Measurements from ENCODE around the gene MLPH. TPM values are rescaled to one million over a fixed set of nuclear protein-coding genes. Genes with fewer than 3 reads are reported as not detected.

MLPH gene
- total and polyA plus RNA-seq, 2 of the 13 experiments (the other 11 are each of a cell fraction or from before 2014, with no cell fraction given), result 0.12 TPM; not detected in 1

DNA sequence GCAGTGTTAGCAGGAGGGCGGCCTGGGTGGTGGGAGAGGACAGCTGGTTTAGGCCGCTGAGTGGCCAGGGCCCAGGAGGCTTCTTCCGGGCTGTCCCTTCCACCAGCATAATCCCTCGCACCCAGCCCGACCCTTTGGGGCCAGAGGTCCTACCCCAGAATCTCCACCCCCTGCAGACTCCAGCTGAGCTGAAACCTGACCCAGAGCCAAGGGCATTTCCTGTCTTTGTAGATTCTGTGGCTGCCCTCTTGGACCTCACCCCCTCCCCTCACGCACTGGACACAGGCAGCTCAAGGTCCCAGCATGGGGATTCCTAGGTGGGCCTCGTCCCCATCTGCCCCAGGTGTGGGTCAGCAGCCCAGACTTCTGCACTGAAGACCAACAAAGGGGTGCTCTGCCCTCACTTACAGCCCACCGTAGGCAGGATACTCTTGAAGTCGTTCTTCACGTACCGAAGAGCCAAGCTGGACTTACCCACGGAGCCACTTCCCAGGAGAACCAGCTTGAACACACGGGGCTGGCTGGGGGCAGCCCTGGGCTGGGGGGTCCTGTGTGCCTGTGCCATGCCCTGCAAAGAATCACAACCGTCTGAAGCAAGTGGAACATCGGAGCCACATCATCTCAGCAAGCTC is 98.7 kb downstream of the MLPH start (continued):
- peak; percentile 96 for TF ChIP-seq ZNF609 (CRISPR knock-in tag; IDR thresholded peaks at IDR 0.05; ENCODE audit: borderline replicate concordance)
- TF ChIP-seq ZBTB44 (CRISPR knock-in tag; IDR thresholded peaks at IDR 0.05), result no peak
- TF ChIP-seq ZNF598 (CRISPR knock-in tag; IDR thresholded peaks at IDR 0.05; ENCODE audit: borderline replicate concordance), result peak; percentile 85; the same call in 1 of the 2 replicates
- TF ChIP-seq, protein P1, sequence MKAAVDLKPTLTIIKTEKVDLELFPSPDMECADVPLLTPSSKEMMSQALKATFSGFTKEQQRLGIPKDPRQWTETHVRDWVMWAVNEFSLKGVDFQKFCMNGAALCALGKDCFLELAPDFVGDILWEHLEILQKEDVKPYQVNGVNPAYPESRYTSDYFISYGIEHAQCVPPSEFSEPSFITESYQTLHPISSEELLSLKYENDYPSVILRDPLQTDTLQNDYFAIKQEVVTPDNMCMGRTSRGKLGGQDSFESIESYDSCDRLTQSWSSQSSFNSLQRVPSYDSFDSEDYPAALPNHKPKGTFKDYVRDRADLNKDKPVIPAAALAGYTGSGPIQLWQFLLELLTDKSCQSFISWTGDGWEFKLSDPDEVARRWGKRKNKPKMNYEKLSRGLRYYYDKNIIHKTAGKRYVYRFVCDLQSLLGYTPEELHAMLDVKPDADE (CRISPR knock-in tag; IDR thresholded peaks at IDR 0.05), result no peak
- no peak for TF ChIP-seq ATF1 (CRISPR knock-in tag; IDR thresholded peaks at IDR 0.05)
- no peak for TF ChIP-seq TOPORS (CRISPR knock-in tag; IDR thresholded peaks at IDR 0.05)
- TF ChIP-seq MBD4 (IDR thresholded peaks at IDR 0.05; ENCODE audit: borderline replicate concordance, low read length), result no peak
- TF ChIP-seq ZBTB3 (CRISPR knock-in tag; IDR thresholded peaks at IDR 0.05; ENCODE audit: borderline replicate concordance, low read depth), result no peak
- no peak for TF ChIP-seq ZNF234 (CRISPR knock-in tag; conservative IDR thresholded peaks at IDR 0.05)
- TF ChIP-seq ZNF414 (CRISPR knock-in tag; IDR thresholded peaks at IDR 0.05), result peak; percentile 98; the same call in 1 of the 2 replicates
- peak; percentile 77; the same call in 1 of the 2 replicates for TF ChIP-seq JUND (CRISPR knock-in tag; IDR thresholded peaks at IDR 0.05)
- TF ChIP-seq ZFP41 (CRISPR knock-in tag; IDR thresholded peaks at IDR 0.05; ENCODE audit: borderline replicate concordance), result peak; percentile 75; the same call in 1 of the 2 replicates
- no peak for TF ChIP-seq ZNF878 (CRISPR knock-in tag; IDR thresholded peaks at IDR 0.05)
- TF ChIP-seq NFATC3 (CRISPR knock-in tag; IDR thresholded peaks at IDR 0.05), result no peak
- TF ChIP-seq TCF7 (IDR thresholded peaks at IDR 0.05; ENCODE audit: low read depth), result peak; percentile 67; the same call in 1 of the 2 replicates
- no peak for TF ChIP-seq FOXM1 (CRISPR knock-in tag; IDR thresholded peaks at IDR 0.05)
- no peak for TF ChIP-seq GZF1 (CRISPR knock-in tag; IDR thresholded peaks at IDR 0.05)
- peak; percentile 96 for TF ChIP-seq ZNF605 (CRISPR knock-in tag; IDR thresholded peaks at IDR 0.05)
- TF ChIP-seq ZC3H4 (CRISPR knock-in tag; IDR thresholded peaks at IDR 0.05; ENCODE audit: borderline replicate concordance), result no peak
- no peak for TF ChIP-seq PHF8 (CRISPR knock-in tag; IDR thresholded peaks at IDR 0.05)
- no peak for TF ChIP-seq ZNF383 (CRISPR knock-in tag; IDR thresholded peaks at IDR 0.05; ENCODE audit: borderline replicate concordance)
- peak; percentile 60; the same call in 1 of the 2 replicates for TF ChIP-seq FOXK1 (CRISPR knock-in tag; IDR thresholded peaks at IDR 0.05; ENCODE audit: borderline replicate concordance, low read depth)
- no peak for TF ChIP-seq JARID2 (CRISPR knock-in tag; IDR thresholded peaks at IDR 0.05; ENCODE audit: insufficient replicate concordance)
